Fibroblast of lung (primary cell): ENCODE results near the gene ASIC2. TPM values are rescaled to one million over a fixed set of nuclear protein-coding genes. Genes with fewer than 3 reads are reported as not detected.

Source experiments
- DNase-seq, 2 donors: peaks; one replicate each; pipeline versions ENCODE4 v3.0.0 to v3.0.0-alpha.2; 2010; ENCODE audit warnings: low read depth in 2 of 2
- H2AFZ ChIP-seq: 2 replicates; pipeline ENCODE4 v1.5.1; 2012; ENCODE audit warnings: low read length, control low read depth, inconsistent platforms
- H3K27ac ChIP-seq: 2 replicates; pipeline ENCODE4 v1.5.1; 2011; ENCODE audit warnings: low read length, control low read depth; ENCODE audit not compliant: insufficient read depth
- H3K27me3 ChIP-seq: 2 replicates; pipeline ENCODE4 v1.5.1; 2011; ENCODE audit warnings: mild to moderate bottlenecking, low read length; ENCODE audit not compliant: control insufficient read depth, insufficient read depth
- H3K36me3 ChIP-seq: 2 replicates; pipeline ENCODE4 v1.5.1; 2011; ENCODE audit warnings: low read length; ENCODE audit not compliant: control insufficient read depth, insufficient read depth
- H3K4me1 ChIP-seq: 2 replicates; pipeline ENCODE4 v1.5.1; 2011; ENCODE audit warnings: low read length; ENCODE audit not compliant: control insufficient read depth, insufficient read depth; ENCODE audit errors: extremely low read depth
- H3K4me2 ChIP-seq: 2 replicates; pipeline ENCODE4 v1.5.1; 2011; ENCODE audit warnings: low read length, control low read depth; ENCODE audit not compliant: insufficient read depth; ENCODE audit errors: extremely low read depth
- H3K4me3 ChIP-seq, 4 experiments: fragments of 200-600 bp in 1 of 4; sonication (generic) in 1 of 4; replicated peaks in 1 of 4; 2 replicates each; pipeline ENCODE4 v1.5.1; 2011 to 2016; ENCODE audit warnings: low read length in 4 of 4, low read depth in 3 of 4, mild to moderate bottlenecking in 3 of 4, control low read depth in 2 of 4, inconsistent platforms in 1 of 4, mixed read lengths in 1 of 4; ENCODE audit not compliant: insufficient read depth in 1 of 4; ENCODE audit errors: control extremely low read depth in 1 of 4
- H3K79me2 ChIP-seq: 2 replicates; pipeline ENCODE4 v1.5.1; 2012; ENCODE audit warnings: mild to moderate bottlenecking, low read length, inconsistent platforms; ENCODE audit not compliant: control insufficient read depth, insufficient read depth
- H3K9ac ChIP-seq: 2 replicates; pipeline ENCODE4 v1.5.1; 2011; ENCODE audit warnings: mild to moderate bottlenecking, low read length, control low read depth; ENCODE audit not compliant: insufficient read depth
- H3K9me3 ChIP-seq: 2 replicates; pipeline ENCODE4 v1.5.1; 2012; ENCODE audit warnings: low read depth, low read length; ENCODE audit not compliant: control insufficient read depth, insufficient read depth
- H4K20me1 ChIP-seq: 2 replicates; pipeline ENCODE4 v1.5.1; 2011; ENCODE audit warnings: low read length; ENCODE audit not compliant: control insufficient read depth, insufficient read depth; ENCODE audit errors: extremely low read depth
- CTCF ChIP-seq, 2 donors: IDR thresholded peaks in 1 of 2; conservative IDR thresholded peaks in 1 of 2; 1 replicate in 1 of 2; 2 replicates in 1 of 2; pipeline ENCODE4 v1.5.1; 2011 to 2012; ENCODE audit warnings: low read length in 2 of 2, control low read depth in 1 of 2, inconsistent platforms in 1 of 2, low read depth in 1 of 2, mild to moderate bottlenecking in 1 of 2
- EZH2 ChIP-seq: IDR thresholded peaks from 2 replicates; pipeline ENCODE4 v1.5.1; 2012; ENCODE audit warnings: low read length, control low read depth, mild to moderate bottlenecking; ENCODE audit errors: missing control alignments
- polyA plus RNA-seq, 2 donors: library from polyadenylated mRNA; depleted of rRNA in 1 of 2; stranded (reverse) in 1 of 2; unstranded in 1 of 2; fragments of >200 nt; gene quantifications; 2 replicates each; pipeline ENCODE4 v1.2.1, GENCODE V29; 2011 to 2012; ENCODE audit warnings: missing spikeins in 1 of 2
- total RNA-seq: library from RNA; depleted of rRNA; stranded (reverse); fragments of >200 nt; gene quantifications from 2 replicates; pipeline ENCODE4 v1.2.1, GENCODE V29; 2014

Gene ASIC2
- total and polyA plus RNA-seq, 2 donors (not counting 1 experiment from before 2014, with no cell fraction given), result 0.08 to 0.50 TPM

DNA sequence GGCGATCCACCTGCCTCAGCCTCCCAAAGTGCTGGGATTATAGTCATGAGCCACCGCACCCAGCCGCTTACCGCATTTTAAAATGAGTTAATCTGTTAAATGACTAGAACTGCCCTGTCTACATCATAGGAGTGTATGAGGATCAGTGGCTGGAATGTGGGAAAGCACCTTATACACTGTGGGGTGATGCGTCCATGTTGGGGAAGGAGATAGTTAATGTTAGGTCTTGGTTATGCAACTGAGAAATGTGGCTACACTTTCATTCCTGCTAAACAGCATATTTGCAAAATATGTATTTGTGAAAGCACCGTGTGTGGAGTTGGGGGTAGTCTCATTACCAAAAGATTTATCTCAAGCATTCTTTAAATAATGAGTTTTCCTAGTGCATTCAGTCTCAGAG lies 193.8 kb downstream of the ASIC2 start:
- Histone ChIP-seq H3K4me1 (no peaks in the 10 kb centered on the region), H3K79me2 (no peaks in the 10 kb centered on the region)

DNA sequence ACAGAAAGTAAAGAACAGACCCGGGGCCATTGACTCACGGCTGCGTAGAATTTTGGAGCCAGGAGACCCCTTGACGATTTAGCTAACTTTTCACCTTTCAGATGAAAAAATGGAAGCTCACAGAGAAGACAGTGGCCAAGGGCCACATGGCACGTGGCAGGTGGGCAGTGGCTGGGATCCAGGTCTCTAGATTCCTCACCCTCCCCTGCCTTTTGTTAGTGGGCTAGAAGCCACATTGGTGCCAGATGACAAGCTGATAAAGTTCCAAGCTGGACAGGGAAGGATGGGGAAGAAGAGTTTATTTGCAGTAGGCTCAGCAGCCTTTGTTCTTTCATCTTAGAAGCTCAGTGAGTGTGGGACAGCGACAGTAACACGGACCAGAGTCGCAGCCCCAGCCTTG lies 195.7 kb downstream of the ASIC2 start:
- H4K20me1 ChIP-seq, result no peaks in the 10 kb centered on the region
- H3K36me3 ChIP-seq, result no peaks in the 10 kb centered on the region
- TF ChIP-seq CTCF (conservative IDR thresholded peaks at IDR 0.05 in 1 of 2, IDR thresholded peaks at IDR 0.05 in 1 of 2; ENCODE audit: low read depth in 1 of 2, low read length in 2 of 2) (no peak), EZH2 (no peak)
- H2AFZ ChIP-seq, result no peak overlapping the region
- H3K27ac ChIP-seq, result no peak overlapping the region
- no peak overlapping the region for H3K4me2 ChIP-seq
- H3K9ac ChIP-seq, result no peak overlapping the region
- no peak for DNase-seq
- no peaks in the 10 kb centered on the region for H3K9me3 ChIP-seq
- no peaks in the 10 kb centered on the region for H3K27me3 ChIP-seq
- H3K4me1 ChIP-seq, result no peaks in the 10 kb centered on the region
- H3K79me2 ChIP-seq, result no peaks in the 10 kb centered on the region
- no peak overlapping the region for H3K4me3 ChIP-seq

More for the DNA sequence above, 193.8 kb downstream of the ASIC2 start:
- no peaks in the 10 kb centered on the region for H3K9me3 ChIP-seq
- no peak overlapping the region for H3K27ac ChIP-seq
- H3K4me3 ChIP-seq, result no peak overlapping the region
- TF ChIP-seq EZH2, result no peak
- no peak for TF ChIP-seq CTCF (conservative IDR thresholded peaks at IDR 0.05 in 1 of 2, IDR thresholded peaks at IDR 0.05 in 1 of 2; ENCODE audit: low read depth in 1 of 2, low read length in 2 of 2)
- H3K4me2 ChIP-seq, result no peak overlapping the region
- H3K9ac ChIP-seq, result no peak overlapping the region
- no peaks in the 10 kb centered on the region for H3K36me3 ChIP-seq
- no peaks in the 10 kb centered on the region for H4K20me1 ChIP-seq
- no peaks in the 10 kb centered on the region for H3K27me3 ChIP-seq
- no peak for DNase-seq
- no peak overlapping the region for H2AFZ ChIP-seq

GRCh38 chr17:33096161-33096560 lies 196.9 kb downstream of the ASIC2 start:
- H3K36me3 ChIP-seq, result no peaks in the 10 kb centered on the region
- DNase-seq, result no peak

More at GRCh38 chr17:33096161-33096560, 196.9 kb downstream of the ASIC2 start:
- Histone ChIP-seq H3K27me3 (no peaks in the 10 kb centered on the region), H3K9ac (no peak overlapping the region), H3K9me3 (no peaks in the 10 kb centered on the region), H2AFZ (no peak overlapping the region), H3K79me2 (no peaks in the 10 kb centered on the region), H3K4me1 (no peaks in the 10 kb centered on the region), H3K4me3 (no peak overlapping the region), H4K20me1 (no peaks in the 10 kb centered on the region), H3K4me2 (no peak overlapping the region), H3K27ac (no peak overlapping the region)
- TF ChIP-seq EZH2 (no peak), CTCF (conservative IDR thresholded peaks at IDR 0.05 in 1 of 2, IDR thresholded peaks at IDR 0.05 in 1 of 2; ENCODE audit: low read depth in 1 of 2, low read length in 2 of 2) (no peak)
